Heart left ventricle (tissue), 16 donors: ENCODE data around the gene BRD1. TPM values are rescaled to one million over a fixed set of nuclear protein-coding genes. Genes with fewer than 3 reads are reported as not detected.
A peak's percentile ranks its signal among the peaks of the same experiment; 100 is the strongest.

ENCODE experiments used
- ATAC-seq, 4 donors: fragments of 200-7000 bp; cut with Tn5 transposase; one replicate each; pipeline ENCODE4 v1.9.1; 2020 to 2022; ENCODE audit warnings: moderate library complexity in 4 of 4, mild to moderate bottlenecking in 3 of 4, moderate number of reproducible peaks in 1 of 4
- DNase-seq, 5 donors: peaks; one replicate each; pipeline ENCODE4 v3.0.0-alpha.2; 2020
- H3K27ac ChIP-seq, 12 donors: fragments of 200-600 bp; sonication (generic) in 4 of 12; one replicate each; pipeline versions ENCODE4 v1.5.0 to v1.8.0; 2016 to 2022; ENCODE audit warnings: mild to moderate bottlenecking in 2 of 12
- H3K27me3 ChIP-seq, 9 donors: fragments of 200-600 bp; sonication (generic) in 2 of 9; one replicate each; pipeline versions ENCODE4 v1.5.1 to v1.8.0; 2016 to 2022; ENCODE audit warnings: mild to moderate bottlenecking in 3 of 9
- H3K36me3 ChIP-seq, 9 donors: fragments of 200-600 bp; sonication (generic) in 2 of 9; one replicate each; pipeline versions ENCODE4 v1.5.0 to v1.8.0; 2018 to 2022; ENCODE audit warnings: mild to moderate bottlenecking in 2 of 9
- H3K4me1 ChIP-seq, 12 donors: fragments of 200-600 bp; sonication (generic) in 4 of 12; one replicate each; pipeline versions ENCODE4 v1.5.0 to v1.8.0; 2016 to 2022; ENCODE audit warnings: mild to moderate bottlenecking in 3 of 12
- H3K4me3 ChIP-seq, 12 donors: fragments of 200-600 bp; sonication (generic) in 4 of 12; one replicate each; pipeline versions ENCODE4 v1.5.0 to v1.8.0; 2017 to 2022; ENCODE audit warnings: mild to moderate bottlenecking in 9 of 12, moderate library complexity in 4 of 12
- H3K9me3 ChIP-seq, 12 donors: fragments of 200-600 bp; sonication (generic) in 4 of 12; one replicate each; pipeline versions ENCODE4 v1.5.0 to v1.8.0; 2016 to 2022; ENCODE audit warnings: mild to moderate bottlenecking in 1 of 12
- CTCF ChIP-seq, 12 donors: fragments of 200-600 bp; sonication (generic) in 4 of 12; IDR thresholded peaks; one replicate each; pipeline versions ENCODE4 v1.5.0 to v1.8.0; 2018 to 2022; ENCODE audit warnings: antibody characterized with exemption in 12 of 12, mild to moderate bottlenecking in 5 of 12
- POLR2A ChIP-seq, 2 donors: fragments of 450-650 bp; IDR thresholded peaks; one replicate each; pipeline ENCODE4 v1.6.1; 2017; ENCODE audit warnings: antibody characterized with exemption in 2 of 2, mild to moderate bottlenecking in 2 of 2, moderate library complexity in 2 of 2
- WGBS, 4 donors: extraction: QIAGEN DNeasy Blood & Tissue Kit in 2 of 4; methylation state at CpG; one replicate each; pipeline versions ENCODE4 v1.1.5 to v1.1.7; 2013 to 2018; 5-methylcytosine and 5-hydroxymethylcytosine counted together
- intact Hi-C, 10 donors: fragments of 100-400 bp; cut with DNase I; formaldehyde crosslinking; loops; one replicate each; pipeline versions ENCODE4 v1.11.1 to v1.14.2; 2022
- polyA plus RNA-seq, 2 donors: library from polyadenylated mRNA; stranded (reverse); fragments of 200-250 nt; gene quantifications; one replicate each; pipeline ENCODE4 v1.2.3, GENCODE V29; 2013
- total RNA-seq, 9 donors: library from RNA; depleted of rRNA in 2 of 9; stranded (reverse); fragments of >200 nt in 2 of 9; fragmentation: NEBNext Ultra II Directional in 3 of 9; extraction: Animal tissue kit (Norgen Biotek cat#: 25700) in 3 of 9; gene quantifications; one replicate each; pipeline versions ENCODE4 v1.1.0 to v1.2.4, GENCODE V29; 2016 to 2023
- donor health status: ischemic (EF 13 %, LVEDD 7.1; RV severe dilation, severe dysfunction).
- donor health status: healthy with polysubstance abuse.
- donor health status: DM: no; HTN: yes; CAD: no.
- donor health status: DM: no; HTN: no; CAD: no.
- donor health status: ischemic (EF 25% LVEDD 6.9; RV normal size, moderate dysfunction).
- donor health status: ischemic (EF 25% LVEDD 5.7; RV mildly dilated, moderate dysfunction).
- donor health status: healthy.
- donor health status: DM: yes; HTN: yes; CAD: no.
- donor health status: ischemic (EF 35%, LVEDD 5.7; RV mildly dilated, moderate dysfunction).
- donor health status: nonischemic (EF 11% LVEDD 7.7; RV severe dilation, severe dysfunction).
- donor health status: DM: yes; HTN: yes; CAD: no.
- donor health status: PGD.
- donor health status: ischemic (EF 29% LVEDD 5.4; RV normal size, mild dysfunction).
- donor health status: nonischemic (EF 23%, LVEDD 6.1; RV moderate dilation, normal function).

BRD1 gene
- total and polyA plus RNA-seq, 11 donors = 12.0 to 27.0 (median 17.2) TPM

- TF ChIP-seq POLR2A (IDR thresholded peaks at IDR 0.05) = no peak
- H3K4me3 ChIP-seq = no peak overlapping the region
- ATAC-seq (no peak), DNase-seq (no peak)
- WGBS, 4 donors = 87 to 98% (median 92%) methylated on average over 3 of the region's 3 CpGs
- peaks cover 4 to 66% (median 23%) of the 10 kb centered on the region in 12 donors for H3K4me1 ChIP-seq
- no peak overlapping the region for H3K27ac ChIP-seq
- intact Hi-C loops = no loop called here
- peaks cover 0 to 88% (median 66%) of the 10 kb centered on the region in 9 donors for H3K36me3 ChIP-seq
- no peaks in the 10 kb centered on the region for H3K27me3 ChIP-seq
- H3K9me3 ChIP-seq = no peaks in the 10 kb centered on the region
These were observed 10.3 kb downstream of the BRD1 start for GRCh38 chr22:49817359-49817758.

GRCh38 chr22:49815641-49816091 lies 12.0 kb downstream of the BRD1 start:
- ATAC-seq (peak in 1 of 4 donors; percentile 12), DNase-seq (no peak)
- intact Hi-C loops = no loop called here
- Histone ChIP-seq H3K36me3 (peaks cover 0 to 76% (median 50%) of the 10 kb centered on the region in 9 donors), H3K4me3 (no peak overlapping the region), H3K4me1 (peaks cover 0 to 62% (median 19%) of the 10 kb centered on the region in 12 donors), H3K27me3 (no peaks in the 10 kb centered on the region), H3K9me3 (no peaks in the 10 kb centered on the region), H3K27ac (no peak overlapping the region)
- WGBS, 4 donors = 76 to 86% (median 83%) methylated on average over 15 of the region's 15 CpGs
- TF ChIP-seq POLR2A (IDR thresholded peaks at IDR 0.05) = no peak
- no peak for TF ChIP-seq CTCF (IDR thresholded peaks at IDR 0.05)

- no peak for TF ChIP-seq POLR2A (IDR thresholded peaks at IDR 0.05)
- WGBS, 4 donors = 78 to 83% (median 81%) methylated on average over 8 of the region's 8 CpGs
- Histone ChIP-seq H3K27me3 (no peaks in the 10 kb centered on the region), H3K4me3 (no peak overlapping the region), H3K27ac (no peak overlapping the region), H3K4me1 (peaks cover 0 to 62% (median 22%) of the 10 kb centered on the region in 12 donors), H3K36me3 (peaks cover 0 to 68% (median 42%) of the 10 kb centered on the region in 9 donors), H3K9me3 (no peaks in the 10 kb centered on the region)
- no peak for ATAC-seq
- intact Hi-C loops = no loop called here
- DNase-seq = peak in 1 of 5 donors; percentile 4
These were observed 12.8 kb downstream of the BRD1 start for GRCh38 chr22:49814856-49815255.

GRCh38 chr22:49814164-49814686 lies 13.4 kb downstream of the BRD1 start:
- DNase-seq (peak in 1 of 5 donors; percentile 22), ATAC-seq (no peak)
- TF ChIP-seq CTCF (IDR thresholded peaks at IDR 0.05) = no peak
- no peak for TF ChIP-seq POLR2A (IDR thresholded peaks at IDR 0.05)
- Histone ChIP-seq H3K27ac (no peak overlapping the region), H3K4me1 (peaks cover 0 to 64% (median 25%) of the 10 kb centered on the region in 12 donors), H3K4me3 (no peak overlapping the region), H3K36me3 (peaks cover 0 to 62% (median 36%) of the 10 kb centered on the region in 9 donors), H3K27me3 (no peaks in the 10 kb centered on the region), H3K9me3 (no peaks in the 10 kb centered on the region)
- intact Hi-C loops = no loop called here
- WGBS, 4 donors = 81 to 94% (median 90%) methylated on average over 13 to 14 of the region's 14 CpGs

GRCh38 chr22:49812838-49813237 lies 14.8 kb downstream of the BRD1 start:
- 94 to 95% (median 95%) methylated on average over 8 to 11 of the region's 11 CpGs for WGBS, 4 donors
- Histone ChIP-seq H3K4me1 (peaks cover 0 to 70% (median 34%) of the 10 kb centered on the region in 12 donors), H3K36me3 (peaks cover 0 to 48% (median 23%) of the 10 kb centered on the region in 9 donors), H3K4me3 (no peak overlapping the region), H3K27me3 (no peaks in the 10 kb centered on the region), H3K27ac (no peak overlapping the region), H3K9me3 (no peaks in the 10 kb centered on the region)
- DNase-seq (peak in 1 of 5 donors; percentile 29), ATAC-seq (peak in 2 of 4 donors; percentile 14 to 36)
- intact Hi-C loops = no loop called here
- TF ChIP-seq POLR2A (IDR thresholded peaks at IDR 0.05) (no peak), CTCF (IDR thresholded peaks at IDR 0.05) (no peak)
